Measurements from ENCODE around the gene MEIOC. TPM values are rescaled to one million over a fixed set of nuclear protein-coding genes. Genes with fewer than 3 reads are reported as not detected.
"Not testable (repeated sequence)": the region's sequence is repeated elsewhere in the genome, so short reads cannot be mapped to it uniquely, and the experiment has no call there.

MEIOC gene
- total RNA-seq, 1 donor from 2014 or later = 0.60 TPM

GRCh38 chr17:44628243-44629188 lies 27.8 kb upstream of the MEIOC start:
- Mint-ChIP-seq H3K4me1 (ENCODE audit: unreplicated experiment) (peaks cover 23% of the 10 kb centered on the region), H3K36me3 (no peaks in the 10 kb centered on the region), H3K27ac (peak overlapping the region; percentile 82), H3K4me3 (peak overlapping the region; percentile 65), H3K27me3 (no peaks in the 10 kb centered on the region), H3K9me3 (no peaks in the 10 kb centered on the region)
- TF ChIP-seq, protein P1, sequence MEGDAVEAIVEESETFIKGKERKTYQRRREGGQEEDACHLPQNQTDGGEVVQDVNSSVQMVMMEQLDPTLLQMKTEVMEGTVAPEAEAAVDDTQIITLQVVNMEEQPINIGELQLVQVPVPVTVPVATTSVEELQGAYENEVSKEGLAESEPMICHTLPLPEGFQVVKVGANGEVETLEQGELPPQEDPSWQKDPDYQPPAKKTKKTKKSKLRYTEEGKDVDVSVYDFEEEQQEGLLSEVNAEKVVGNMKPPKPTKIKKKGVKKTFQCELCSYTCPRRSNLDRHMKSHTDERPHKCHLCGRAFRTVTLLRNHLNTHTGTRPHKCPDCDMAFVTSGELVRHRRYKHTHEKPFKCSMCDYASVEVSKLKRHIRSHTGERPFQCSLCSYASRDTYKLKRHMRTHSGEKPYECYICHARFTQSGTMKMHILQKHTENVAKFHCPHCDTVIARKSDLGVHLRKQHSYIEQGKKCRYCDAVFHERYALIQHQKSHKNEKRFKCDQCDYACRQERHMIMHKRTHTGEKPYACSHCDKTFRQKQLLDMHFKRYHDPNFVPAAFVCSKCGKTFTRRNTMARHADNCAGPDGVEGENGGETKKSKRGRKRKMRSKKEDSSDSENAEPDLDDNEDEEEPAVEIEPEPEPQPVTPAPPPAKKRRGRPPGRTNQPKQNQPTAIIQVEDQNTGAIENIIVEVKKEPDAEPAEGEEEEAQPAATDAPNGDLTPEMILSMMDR (conservative IDR thresholded peaks at IDR 0.05) = no peak
- DNase-seq (ENCODE audit: extremely low spot score, unreplicated experiment) = no peak

DNA sequence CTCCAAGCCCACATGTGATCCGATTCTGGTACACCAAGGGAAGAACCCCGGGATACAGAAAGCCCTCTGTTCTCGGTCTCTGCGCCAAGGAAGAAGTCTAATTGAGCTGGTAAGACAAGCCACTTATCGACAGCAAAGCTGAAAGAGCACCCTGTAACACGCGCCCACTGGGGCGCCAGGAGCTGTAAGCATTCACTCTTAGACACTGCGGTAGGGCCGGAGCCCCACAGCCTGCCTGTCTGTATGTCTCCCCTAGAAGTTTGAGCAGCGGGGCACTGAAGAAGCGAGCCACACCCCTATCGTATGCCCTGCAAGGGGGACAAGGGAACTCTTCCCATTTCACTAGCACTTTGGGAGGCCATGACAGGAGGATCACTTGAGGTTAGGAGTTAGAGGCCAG lies 27.0 kb upstream of the MEIOC start:
- DNase-seq (ENCODE audit: extremely low spot score, unreplicated experiment) = no peak
- Mint-ChIP-seq H3K27me3 (no peaks in the 10 kb centered on the region), H3K4me3 (no peak overlapping the region), H3K36me3 (no peaks in the 10 kb centered on the region), H3K27ac (no peak overlapping the region), H3K4me1 (ENCODE audit: unreplicated experiment) (peaks cover 23% of the 10 kb centered on the region), H3K9me3 (no peaks in the 10 kb centered on the region)
- TF ChIP-seq, protein P1 (conservative IDR thresholded peaks at IDR 0.05) = no peak

- H3K4me1 Mint-ChIP-seq (ENCODE audit: unreplicated experiment) = peaks cover 23% of the 10 kb centered on the region
- H3K9me3 Mint-ChIP-seq = no peaks in the 10 kb centered on the region
- no peak overlapping the region for H3K4me3 Mint-ChIP-seq
Observed at GRCh38 chr17:44630703-44631102, 25.6 kb upstream of the MEIOC start.

GRCh38 chr17:44633998-44634397 lies 22.3 kb upstream of the MEIOC start:
- H3K4me3 Mint-ChIP-seq = no peak overlapping the region
- H3K27ac Mint-ChIP-seq = no peak overlapping the region
- H3K9me3 Mint-ChIP-seq = no peaks in the 10 kb centered on the region
- peaks cover 9% of the 10 kb centered on the region for H3K4me1 Mint-ChIP-seq (ENCODE audit: unreplicated experiment)
- H3K36me3 Mint-ChIP-seq = no peaks in the 10 kb centered on the region
- H3K27me3 Mint-ChIP-seq = no peaks in the 10 kb centered on the region
- DNase-seq (ENCODE audit: extremely low spot score, unreplicated experiment) = no peak
- TF ChIP-seq, protein P1 (conservative IDR thresholded peaks at IDR 0.05) = no peak

More at GRCh38 chr17:44630703-44631102, 25.6 kb upstream of the MEIOC start:
- no peak overlapping the region for H3K27ac Mint-ChIP-seq
- no peaks in the 10 kb centered on the region for H3K36me3 Mint-ChIP-seq
- TF ChIP-seq, protein P1 (conservative IDR thresholded peaks at IDR 0.05) = no peak
- no peaks in the 10 kb centered on the region for H3K27me3 Mint-ChIP-seq
- no peak for DNase-seq (ENCODE audit: extremely low spot score, unreplicated experiment)

GRCh38 chr17:44634401-44634800 lies 21.9 kb upstream of the MEIOC start:
- H3K27ac Mint-ChIP-seq; H3K4me1 Mint-ChIP-seq (ENCODE audit: unreplicated experiment); H3K36me3 Mint-ChIP-seq; H3K4me3 Mint-ChIP-seq; H3K27me3 Mint-ChIP-seq; H3K9me3 Mint-ChIP-seq; DNase-seq (ENCODE audit: extremely low spot score, unreplicated experiment): not testable (repeated sequence)

DNA sequence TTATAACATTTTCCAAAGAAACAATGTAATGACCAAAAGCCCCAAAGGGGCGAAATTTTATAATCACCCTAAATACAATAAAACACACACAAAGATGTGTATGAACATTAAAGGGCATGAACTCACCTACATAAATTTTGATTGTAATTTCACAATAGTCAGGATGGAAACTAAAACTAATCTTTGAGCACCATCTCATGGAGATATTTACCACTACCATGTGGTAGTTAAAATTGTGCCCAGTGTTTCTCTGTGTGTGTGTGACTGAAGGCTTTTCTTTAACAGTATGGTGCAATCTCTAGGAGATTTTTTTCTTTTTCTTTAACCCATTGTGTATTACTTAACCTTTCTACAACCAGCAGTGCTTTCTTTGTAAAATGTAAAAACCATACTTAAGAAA lies 19.7 kb upstream of the MEIOC start:
- Mint-ChIP-seq H3K9me3 (no peaks in the 10 kb centered on the region), H3K27ac (no peak overlapping the region), H3K36me3 (no peaks in the 10 kb centered on the region), H3K27me3 (no peaks in the 10 kb centered on the region), H3K4me1 (ENCODE audit: unreplicated experiment) (peaks cover 5% of the 10 kb centered on the region), H3K4me3 (no peak overlapping the region)
- TF ChIP-seq, protein P1 (conservative IDR thresholded peaks at IDR 0.05) = peak; percentile 78
- no peak for DNase-seq (ENCODE audit: extremely low spot score, unreplicated experiment)
